ENCODE results near the gene ADAM10.

DNA sequence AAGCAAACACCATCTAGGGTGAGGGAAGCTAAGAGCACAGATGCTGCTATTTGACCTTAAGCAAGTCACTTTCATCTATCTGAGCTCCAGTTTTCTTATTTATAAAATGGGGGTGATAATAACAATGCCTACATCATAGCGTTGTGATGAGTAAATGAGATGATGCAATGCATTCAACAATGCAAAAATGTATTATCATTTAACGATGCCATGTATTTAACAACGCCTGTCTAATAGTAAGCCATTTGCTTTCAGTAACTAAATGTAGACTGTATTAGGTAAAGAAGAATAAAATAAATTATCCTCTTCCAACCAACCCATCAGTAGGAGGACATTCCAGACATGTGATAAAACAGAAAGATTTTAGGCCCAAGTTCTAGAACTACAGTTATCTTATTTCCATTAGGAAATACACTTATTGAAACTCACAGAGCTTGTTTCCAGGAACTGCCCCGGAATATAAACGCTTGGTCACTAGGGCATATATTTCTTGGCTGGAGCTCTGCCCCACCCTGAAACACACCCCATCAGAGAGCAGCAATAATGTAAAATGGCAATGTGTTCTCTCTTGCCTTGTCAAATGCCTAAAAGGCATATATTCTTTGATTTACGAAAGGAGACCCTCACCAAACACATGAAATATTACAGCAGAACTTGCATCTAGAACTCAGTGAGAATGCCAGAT lies 189.5 kb downstream of the ADAM10 start:
- no peak for TF ChIP-seq POLR2A (IDR thresholded peaks at IDR 0.05; ENCODE audit: low read depth, low read length)
- TF ChIP-seq, protein P1, sequence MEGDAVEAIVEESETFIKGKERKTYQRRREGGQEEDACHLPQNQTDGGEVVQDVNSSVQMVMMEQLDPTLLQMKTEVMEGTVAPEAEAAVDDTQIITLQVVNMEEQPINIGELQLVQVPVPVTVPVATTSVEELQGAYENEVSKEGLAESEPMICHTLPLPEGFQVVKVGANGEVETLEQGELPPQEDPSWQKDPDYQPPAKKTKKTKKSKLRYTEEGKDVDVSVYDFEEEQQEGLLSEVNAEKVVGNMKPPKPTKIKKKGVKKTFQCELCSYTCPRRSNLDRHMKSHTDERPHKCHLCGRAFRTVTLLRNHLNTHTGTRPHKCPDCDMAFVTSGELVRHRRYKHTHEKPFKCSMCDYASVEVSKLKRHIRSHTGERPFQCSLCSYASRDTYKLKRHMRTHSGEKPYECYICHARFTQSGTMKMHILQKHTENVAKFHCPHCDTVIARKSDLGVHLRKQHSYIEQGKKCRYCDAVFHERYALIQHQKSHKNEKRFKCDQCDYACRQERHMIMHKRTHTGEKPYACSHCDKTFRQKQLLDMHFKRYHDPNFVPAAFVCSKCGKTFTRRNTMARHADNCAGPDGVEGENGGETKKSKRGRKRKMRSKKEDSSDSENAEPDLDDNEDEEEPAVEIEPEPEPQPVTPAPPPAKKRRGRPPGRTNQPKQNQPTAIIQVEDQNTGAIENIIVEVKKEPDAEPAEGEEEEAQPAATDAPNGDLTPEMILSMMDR (conservative IDR thresholded peaks at IDR 0.05; ENCODE audit: low read depth, low read length): no peak
